Right lobe of liver (tissue), 4 donors: ENCODE data around the gene ZDHHC14.

Experiments
- CTCF ChIP-seq, 4 donors: fragments of 200-600 bp in 3 of 4; fragments of 450-650 bp in 1 of 4; IDR thresholded peaks; one replicate each; pipeline versions ENCODE4 v1.5.1 to v1.8.0; 2016 to 2022; ENCODE audit warnings: antibody characterized with exemption in 4 of 4, mild to moderate bottlenecking in 2 of 4
- POLR2A ChIP-seq: fragments of 450-650 bp; IDR thresholded peaks from one replicate; pipeline ENCODE4 v1.6.1; 2017; ENCODE audit warnings: antibody characterized with exemption, mild to moderate bottlenecking
- donor health status: DM: no; HTN: no; CAD: no.
- donor health status: DM: no; HTN: no; CAD: no.
- donor health status: DM: no; HTN: yes; CAD: no.

- TF ChIP-seq CTCF (IDR thresholded peaks at IDR 0.05) (peak; percentile 20 to 41 (median 31)), POLR2A (no peak)
Measured at GRCh38 chr6:157339432-157339831, 41.6 kb upstream of the ZDHHC14 start.
